HCT116 (cell line): ENCODE results near the gene RNF183. TPM values are rescaled to one million over a fixed set of nuclear protein-coding genes. Genes with fewer than 3 reads are reported as not detected.

Experiments
- ATAC-seq: fragments of 200-7000 bp; cut with Tn5 transposase; 2 replicates; pipeline ENCODE4 v1.9.1; 2020; ENCODE audit warnings: mild to moderate bottlenecking, moderate library complexity
- BruUV-seq: library from RNA; stranded (reverse); fragments of 400-500 nt; replicated peaks from 2 replicates; lab custom pipeline; 2021; lab: Mats Ljungman, UMichigan
- CTCF ChIA-PET: fragments of 300-600 bp; sonication (Branson Sonifier 250); formaldehyde crosslinking; loops from one replicate; lab custom pipeline; 2021; ENCODE audit warnings: antibody characterized with exemption; lab: Charles Lee
- POLR2A ChIA-PET: fragments of 300-600, 350-600 bp; sonication (Branson Sonifier 250); formaldehyde crosslinking; loops from one replicate; lab custom pipeline; 2021; ENCODE audit warnings: antibody characterized with exemption; lab: Charles Lee
- RAD21 ChIA-PET, 2 experiments: fragments of 300-600 bp; sonication (Branson Sonifier 250); formaldehyde crosslinking; loops; one replicate each; lab custom pipeline; 2023; ENCODE audit warnings: low total read pairs in 2 of 2; ENCODE audit not compliant: uncharacterized antibody in 2 of 2, unreplicated experiment in 2 of 2, low non-redundant PET in 1 of 2; lab: Charles Lee
- DNase-seq: peaks from one replicate; pipeline ENCODE4 v3.0.0-alpha.2; 2010; ENCODE audit warnings: low read depth, low spot score
- H2AFZ ChIP-seq: fragments of 200-600 bp; shearing (Covaris generic), sonication (generic); 2 replicates; pipeline ENCODE4 v1.6.1; 2017; ENCODE audit warnings: low read depth, mixed run types, mixed read lengths, antibody characterized with exemption, low read length; ENCODE audit not compliant: poor library complexity, severe bottlenecking
- H3K27ac ChIP-seq: 2 replicates; pipeline ENCODE4 v1.5.1; 2012; ENCODE audit warnings: low read depth, low read length
- H3K27me3 ChIP-seq: fragments of 200-600 bp; sonication (generic); 2 replicates; pipeline ENCODE4 v1.6.1; 2016; ENCODE audit warnings: mixed run types, low read length, mixed read lengths; ENCODE audit not compliant: insufficient read depth
- H3K36me3 ChIP-seq, 2 experiments: fragments of 200-500 bp in 1 of 2; fragments of 200-600 bp in 1 of 2; sonication (Bioruptor generic) in 1 of 2; sonication (generic) in 1 of 2; 2 replicates each; pipeline versions ENCODE4 v1.5.1 to v1.6.1; 2014 to 2016; ENCODE audit warnings: low read length in 2 of 2, inconsistent platforms in 1 of 2, mixed read lengths in 1 of 2, mixed run types in 1 of 2; ENCODE audit not compliant: insufficient read depth in 2 of 2, control insufficient read depth in 1 of 2
- H3K4me1 ChIP-seq, 2 experiments: fragments of 200-600 bp in 1 of 2; sonication (generic) in 1 of 2; 2 replicates each; pipeline versions ENCODE4 v1.5.1 to v1.6.1; 2012 to 2017; ENCODE audit warnings: low read length in 2 of 2, inconsistent platforms in 1 of 2, mild to moderate bottlenecking in 1 of 2, mixed read lengths in 1 of 2, mixed run types in 1 of 2, moderate library complexity in 1 of 2; ENCODE audit not compliant: insufficient read depth in 2 of 2, control insufficient read depth in 1 of 2
- H3K4me2 ChIP-seq: fragments of 200-600 bp; sonication (generic); 2 replicates; pipeline ENCODE4 v1.6.1; 2017; ENCODE audit warnings: mixed run types, low read length, mixed read lengths
- H3K4me3 ChIP-seq, 2 experiments: fragments of 200-600 bp in 1 of 2; sonication (generic) in 1 of 2; replicated peaks in 1 of 2; 2 replicates each; pipeline ENCODE4 v1.5.1; 2011 to 2016; ENCODE audit warnings: low read length in 2 of 2, control low read depth in 1 of 2, low read depth in 1 of 2, mild to moderate bottlenecking in 1 of 2, mixed read lengths in 1 of 2, mixed run types in 1 of 2
- H3K79me2 ChIP-seq: fragments of 200-600 bp; sonication (generic); 2 replicates; pipeline ENCODE4 v1.6.1; 2017; ENCODE audit warnings: mild to moderate bottlenecking, mixed run types, low read length, moderate library complexity, mixed read lengths; ENCODE audit not compliant: insufficient read depth
- H3K9ac ChIP-seq: fragments of 200-600 bp; sonication (generic); 2 replicates; pipeline ENCODE4 v1.6.1; 2016; ENCODE audit warnings: low read length, mixed read lengths
- H3K9me2 ChIP-seq: fragments of 200-600 bp; sonication (generic), shearing (Covaris generic); 2 replicates; pipeline ENCODE4 v1.6.1; 2017; ENCODE audit warnings: mixed run types, mild to moderate bottlenecking, moderate library complexity; ENCODE audit not compliant: insufficient read depth
- H3K9me3 ChIP-seq, 2 experiments: fragments of 200-500 bp in 1 of 2; fragments of 200-600 bp in 1 of 2; sonication (Bioruptor generic) in 1 of 2; sonication (generic) in 1 of 2; 2 replicates each; pipeline ENCODE4 v1.6.1; 2014 to 2017; ENCODE audit warnings: low read length in 2 of 2, mixed read lengths in 2 of 2, inconsistent platforms in 1 of 2, low read depth in 1 of 2, mild to moderate bottlenecking in 1 of 2, mixed run types in 1 of 2, moderate library complexity in 1 of 2; ENCODE audit not compliant: control insufficient read depth in 1 of 2, insufficient read depth in 1 of 2
- H4K20me1 ChIP-seq: fragments of 200-600 bp; sonication (generic), shearing (Covaris generic); 2 replicates; pipeline ENCODE4 v1.6.1; 2017; ENCODE audit warnings: mixed run types, mild to moderate bottlenecking, moderate library complexity; ENCODE audit not compliant: insufficient read depth
- CBX3 ChIP-seq: IDR thresholded peaks from 2 replicates; pipeline ENCODE4 v1.6.1; 2012; ENCODE audit warnings: low read depth
- CEBPB ChIP-seq: IDR thresholded peaks from 2 replicates; pipeline ENCODE4 v1.6.1; 2012; ENCODE audit warnings: low read depth
- CTCF ChIP-seq, 3 experiments: fragments of 200-600 bp in 1 of 3; sonication (generic) in 1 of 3; IDR thresholded peaks in 2 of 3; conservative IDR thresholded peaks in 1 of 3; 2 replicates each; pipeline ENCODE4 v1.5.1; 2012 to 2017; ENCODE audit warnings: low read depth in 2 of 3, low read length in 2 of 3, antibody characterized with exemption in 1 of 3, borderline replicate concordance in 1 of 3, control low read depth in 1 of 3, mild to moderate bottlenecking in 1 of 3, mixed read lengths in 1 of 3, mixed run types in 1 of 3, moderate library complexity in 1 of 3; ENCODE audit not compliant: insufficient read depth in 1 of 3
- JUND ChIP-seq: IDR thresholded peaks from 2 replicates; pipeline ENCODE4 v1.6.1; 2012
- POLR2AphosphoS5 ChIP-seq: IDR thresholded peaks from 2 replicates; pipeline ENCODE4 v1.6.1; 2011; ENCODE audit warnings: mild to moderate bottlenecking, low read depth, low read length, moderate library complexity
- SP1 ChIP-seq: IDR thresholded peaks from 2 replicates; pipeline ENCODE4 v1.6.1; 2012; ENCODE audit warnings: low read depth
- YY1 ChIP-seq: IDR thresholded peaks from 2 replicates; pipeline ENCODE4 v1.6.1; 2011; ENCODE audit warnings: low read length, low read depth, moderate library complexity, mild to moderate bottlenecking; ENCODE audit not compliant: insufficient replicate concordance; ENCODE audit errors: extremely low read depth
- ZFX ChIP-seq: fragments of 450-650 bp; IDR thresholded peaks from 2 replicates; pipeline ENCODE4 v1.6.1; 2017
- ZNF274 ChIP-seq: fragments of 200-500 bp; sonication (Bioruptor generic); IDR thresholded peaks from 2 replicates; pipeline ENCODE4 v1.6.1; 2014; ENCODE audit warnings: mild to moderate bottlenecking, low read depth, low read length, inconsistent platforms
- intact Hi-C: fragments of 100-400 bp; cut with micrococcal nuclease; formaldehyde crosslinking; loops from 2 replicates; pipeline ENCODE4 v1.10.0; 2022
- total RNA-seq: library from RNA; stranded (reverse); gene quantifications from one replicate; pipeline ENCODE4 v1.2.1, GENCODE V29; 2021; ENCODE audit not compliant: unreplicated experiment
- TF ChIP-seq, protein P1 (sequence below): IDR thresholded peaks from 2 replicates; pipeline ENCODE4 v1.6.1; 2011; ENCODE audit warnings: mild to moderate bottlenecking, low read length, moderate library complexity; ENCODE audit not compliant: insufficient replicate concordance; ENCODE audit errors: extremely low read depth

RNF183 gene
- total RNA-seq, 1 experiment from 2014 or later: 0.12 TPM

GRCh38 chr9:113331780-113332179 is 28.6 kb upstream of the RNF183 start:
- POLR2A ChIA-PET: no interaction called here
- H2AFZ ChIP-seq: no peak overlapping the region
- H3K4me1 ChIP-seq: no peaks in the 10 kb centered on the region
- H4K20me1 ChIP-seq: no peaks in the 10 kb centered on the region
- CTCF ChIA-PET: no interaction called here
- H3K9me2 ChIP-seq: no peaks in the 10 kb centered on the region
- H3K9me3 ChIP-seq: no peaks in the 10 kb centered on the region
- BruUV-seq: no TSS peak
- peaks cover 0 to 2% of the 10 kb centered on the region in 2 experiments; a peak in 1 of 4 replicates for H3K36me3 ChIP-seq
- no peaks in the 10 kb centered on the region for H3K27me3 ChIP-seq
- RAD21 ChIA-PET: no interaction called here
- H3K9ac ChIP-seq: no peak overlapping the region
- H3K27ac ChIP-seq: no peak overlapping the region
- no peak for DNase-seq
- H3K4me3 ChIP-seq: no peak overlapping the region
- H3K4me2 ChIP-seq: no peak overlapping the region
- intact Hi-C loops: no loop called here
- no peak for ATAC-seq
- H3K79me2 ChIP-seq: no peaks in the 10 kb centered on the region
- TF ChIP-seq POLR2AphosphoS5: no peak
- TF ChIP-seq CEBPB: no peak
- no peak for TF ChIP-seq JUND

GRCh38 chr9:113328045-113328782 is 25.0 kb upstream of the RNF183 start:
- Histone ChIP-seq H3K79me2 (no peaks in the 10 kb centered on the region), H3K9ac (no peak overlapping the region), H3K4me2 (no peak overlapping the region), H3K27me3 (no peaks in the 10 kb centered on the region), H3K4me1 (no peaks in the 10 kb centered on the region)
- DNase-seq: no peak
- POLR2A ChIA-PET: interaction anchor here (0.8 to 0.9 kb wide), 2 partner anchors 9 to 82 kb away, joined by 3 to 4 read pairs; partner anchors contain the start of genes C9orf43 and POLE3
- no TSS peak for BruUV-seq
- TF ChIP-seq CTCF (IDR thresholded peaks at IDR 0.05 in 2 of 3, conservative IDR thresholded peaks at IDR 0.05 in 1 of 3; ENCODE audit: borderline replicate concordance in 1 of 3, insufficient read depth in 1 of 3, low read depth in 2 of 3, low read length in 2 of 3) (no peak), CBX3 (no peak), YY1 (no peak), ZFX (no peak), ZNF274 (no peak), CEBPB (no peak), SP1 (no peak)
- TF ChIP-seq, protein P1, sequence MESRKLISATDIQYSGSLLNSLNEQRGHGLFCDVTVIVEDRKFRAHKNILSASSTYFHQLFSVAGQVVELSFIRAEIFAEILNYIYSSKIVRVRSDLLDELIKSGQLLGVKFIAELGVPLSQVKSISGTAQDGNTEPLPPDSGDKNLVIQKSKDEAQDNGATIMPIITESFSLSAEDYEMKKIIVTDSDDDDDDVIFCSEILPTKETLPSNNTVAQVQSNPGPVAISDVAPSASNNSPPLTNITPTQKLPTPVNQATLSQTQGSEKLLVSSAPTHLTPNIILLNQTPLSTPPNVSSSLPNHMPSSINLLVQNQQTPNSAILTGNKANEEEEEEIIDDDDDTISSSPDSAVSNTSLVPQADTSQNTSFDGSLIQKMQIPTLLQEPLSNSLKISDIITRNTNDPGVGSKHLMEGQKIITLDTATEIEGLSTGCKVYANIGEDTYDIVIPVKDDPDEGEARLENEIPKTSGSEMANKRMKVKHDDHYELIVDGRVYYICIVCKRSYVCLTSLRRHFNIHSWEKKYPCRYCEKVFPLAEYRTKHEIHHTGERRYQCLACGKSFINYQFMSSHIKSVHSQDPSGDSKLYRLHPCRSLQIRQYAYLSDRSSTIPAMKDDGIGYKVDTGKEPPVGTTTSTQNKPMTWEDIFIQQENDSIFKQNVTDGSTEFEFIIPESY: no peak
- TF ChIP-seq, all 23 proteins: peak for 0
- ChIA-PET RAD21 (no interaction called here), CTCF (no interaction called here)
- no peak overlapping the region for H3K27ac ChIP-seq
- ATAC-seq: no peak
- H3K36me3 ChIP-seq: peaks cover 0 to 2% of the 10 kb centered on the region in 2 experiments; a peak in 1 of 4 replicates
- intact Hi-C loops: no loop called here
- no peaks in the 10 kb centered on the region for H4K20me1 ChIP-seq
- no peak overlapping the region for H3K4me3 ChIP-seq
- no peaks in the 10 kb centered on the region for H3K9me2 ChIP-seq
- no peak overlapping the region for H2AFZ ChIP-seq
- H3K9me3 ChIP-seq: no peaks in the 10 kb centered on the region
